ENCODE measurements around the gene PTPRD. TPM values are rescaled to one million over a fixed set of nuclear protein-coding genes. Genes with fewer than 3 reads are reported as not detected.
"Not testable (repeated sequence)": the region's sequence is repeated elsewhere in the genome, so short reads cannot be mapped to it uniquely, and the experiment has no call there.

Gene PTPRD
- total RNA-seq, 1 donor from 2014 or later = 75.7 TPM

- no peaks in the 10 kb centered on the region for H3K9me3 ChIP-seq (ENCODE audit: control insufficient read depth in 3 of 3, low read length in 3 of 3)
- no peak overlapping the region for H3K9ac ChIP-seq (ENCODE audit: low read depth in 1 of 3, low read length in 3 of 3)
- no peak overlapping the region for H3K27ac ChIP-seq (ENCODE audit: low read depth, low read length)
- no peaks in the 10 kb centered on the region for H3K36me3 ChIP-seq (ENCODE audit: control insufficient read depth in 3 of 3, insufficient read depth in 3 of 3, low read length in 3 of 3)
- H3K4me1 ChIP-seq (ENCODE audit: control insufficient read depth in 3 of 3, insufficient read depth in 3 of 3, low read length in 3 of 3) = no peaks in the 10 kb centered on the region
- no peak overlapping the region for H3K4me3 ChIP-seq (ENCODE audit: low read length in 3 of 3)
- H3K27me3 ChIP-seq (ENCODE audit: control insufficient read depth in 3 of 3, insufficient read depth in 3 of 3, low read length in 3 of 3) = no peaks in the 10 kb centered on the region
These were observed 1657.5 kb downstream of the PTPRD start for GRCh38 chr9:8955315-8955714.

GRCh38 chr9:8946461-8946860 lies 1666.3 kb downstream of the PTPRD start:
- Histone ChIP-seq H3K27me3 (ENCODE audit: control insufficient read depth in 3 of 3, insufficient read depth in 3 of 3, low read length in 3 of 3) (no peaks in the 10 kb centered on the region), H3K9me3 (ENCODE audit: control insufficient read depth in 3 of 3, low read length in 3 of 3) (no peaks in the 10 kb centered on the region), H3K36me3 (ENCODE audit: control insufficient read depth in 3 of 3, insufficient read depth in 3 of 3, low read length in 3 of 3) (no peaks in the 10 kb centered on the region), H3K9ac (ENCODE audit: low read depth in 1 of 3, low read length in 3 of 3) (no peak overlapping the region), H3K4me3 (ENCODE audit: low read length in 3 of 3) (no peak overlapping the region), H3K27ac (ENCODE audit: low read depth, low read length) (no peak overlapping the region), H3K4me1 (ENCODE audit: control insufficient read depth in 3 of 3, insufficient read depth in 3 of 3, low read length in 3 of 3) (no peaks in the 10 kb centered on the region)

- Histone ChIP-seq H3K4me3 (ENCODE audit: low read length in 3 of 3) (no peak overlapping the region), H3K36me3 (ENCODE audit: control insufficient read depth in 3 of 3, insufficient read depth in 3 of 3, low read length in 3 of 3) (no peaks in the 10 kb centered on the region), H3K27ac (ENCODE audit: low read depth, low read length) (no peak overlapping the region), H3K9me3 (ENCODE audit: control insufficient read depth in 3 of 3, low read length in 3 of 3) (no peaks in the 10 kb centered on the region), H3K9ac (ENCODE audit: low read depth in 1 of 3, low read length in 3 of 3) (no peak overlapping the region), H3K27me3 (ENCODE audit: control insufficient read depth in 3 of 3, insufficient read depth in 3 of 3, low read length in 3 of 3) (no peaks in the 10 kb centered on the region), H3K4me1 (ENCODE audit: control insufficient read depth in 3 of 3, insufficient read depth in 3 of 3, low read length in 3 of 3) (no peaks in the 10 kb centered on the region)
These were observed 1669.4 kb downstream of the PTPRD start for GRCh38 chr9:8943392-8943791.

- H3K36me3 ChIP-seq (ENCODE audit: control insufficient read depth in 3 of 3, insufficient read depth in 3 of 3, low read length in 3 of 3) = no peaks in the 10 kb centered on the region
- no peak overlapping the region for H3K4me3 ChIP-seq (ENCODE audit: low read length in 3 of 3)
- no peak overlapping the region for H3K27ac ChIP-seq (ENCODE audit: low read depth, low read length)
- H3K4me1 ChIP-seq (ENCODE audit: control insufficient read depth in 3 of 3, insufficient read depth in 3 of 3, low read length in 3 of 3) = no peaks in the 10 kb centered on the region
- H3K9ac ChIP-seq (ENCODE audit: low read depth in 1 of 3, low read length in 3 of 3) = no peak overlapping the region
- no peaks in the 10 kb centered on the region for H3K27me3 ChIP-seq (ENCODE audit: control insufficient read depth in 3 of 3, insufficient read depth in 3 of 3, low read length in 3 of 3)
- H3K9me3 ChIP-seq (ENCODE audit: control insufficient read depth in 3 of 3, low read length in 3 of 3) = no peaks in the 10 kb centered on the region
These were observed 1672.2 kb downstream of the PTPRD start for GRCh38 chr9:8940650-8941049.

- H3K36me3 ChIP-seq (ENCODE audit: control insufficient read depth in 3 of 3, insufficient read depth in 3 of 3, low read length in 3 of 3) = no peaks in the 10 kb centered on the region
These were observed 1686.3 kb downstream of the PTPRD start for GRCh38 chr9:8926461-8926860.

GRCh38 chr9:8924562-8924961 lies 1688.2 kb downstream of the PTPRD start:
- H3K9me3 ChIP-seq (ENCODE audit: control insufficient read depth in 3 of 3, low read length in 3 of 3) = no peaks in the 10 kb centered on the region
- H3K9ac ChIP-seq (ENCODE audit: low read depth in 1 of 3, low read length in 3 of 3) = no peak overlapping the region
- H3K4me3 ChIP-seq (ENCODE audit: low read length in 3 of 3) = no peak overlapping the region
- H3K27ac ChIP-seq (ENCODE audit: low read depth, low read length) = no peak overlapping the region
- no peaks in the 10 kb centered on the region for H3K4me1 ChIP-seq (ENCODE audit: control insufficient read depth in 3 of 3, insufficient read depth in 3 of 3, low read length in 3 of 3)
- no peaks in the 10 kb centered on the region for H3K27me3 ChIP-seq (ENCODE audit: control insufficient read depth in 3 of 3, insufficient read depth in 3 of 3, low read length in 3 of 3)
- no peaks in the 10 kb centered on the region for H3K36me3 ChIP-seq (ENCODE audit: control insufficient read depth in 3 of 3, insufficient read depth in 3 of 3, low read length in 3 of 3)

More at GRCh38 chr9:8926461-8926860, 1686.3 kb downstream of the PTPRD start:
- Histone ChIP-seq H3K27me3 (ENCODE audit: control insufficient read depth in 3 of 3, insufficient read depth in 3 of 3, low read length in 3 of 3) (no peaks in the 10 kb centered on the region), H3K4me1 (ENCODE audit: control insufficient read depth in 3 of 3, insufficient read depth in 3 of 3, low read length in 3 of 3) (no peaks in the 10 kb centered on the region), H3K4me3 (ENCODE audit: low read length in 3 of 3) (no peak overlapping the region), H3K9me3 (ENCODE audit: control insufficient read depth in 3 of 3, low read length in 3 of 3) (no peaks in the 10 kb centered on the region), H3K27ac (ENCODE audit: low read depth, low read length) (no peak overlapping the region), H3K9ac (ENCODE audit: low read depth in 1 of 3, low read length in 3 of 3) (no peak overlapping the region)

- H3K27ac ChIP-seq (ENCODE audit: low read depth, low read length); H3K27me3 ChIP-seq (ENCODE audit: control insufficient read depth in 3 of 3, insufficient read depth in 3 of 3, low read length in 3 of 3); H3K36me3 ChIP-seq (ENCODE audit: control insufficient read depth in 3 of 3, insufficient read depth in 3 of 3, low read length in 3 of 3); H3K9ac ChIP-seq (ENCODE audit: low read depth in 1 of 3, low read length in 3 of 3); H3K4me3 ChIP-seq (ENCODE audit: low read length in 3 of 3); H3K9me3 ChIP-seq (ENCODE audit: control insufficient read depth in 3 of 3, low read length in 3 of 3); H3K4me1 ChIP-seq (ENCODE audit: control insufficient read depth in 3 of 3, insufficient read depth in 3 of 3, low read length in 3 of 3): not testable (repeated sequence)
These were observed 1692.2 kb downstream of the PTPRD start for GRCh38 chr9:8920478-8921183.

GRCh38 chr9:8917956-8918739 lies 1694.7 kb downstream of the PTPRD start:
- Histone ChIP-seq H3K4me1 (ENCODE audit: control insufficient read depth in 3 of 3, insufficient read depth in 3 of 3, low read length in 3 of 3) (no peaks in the 10 kb centered on the region), H3K9me3 (ENCODE audit: control insufficient read depth in 3 of 3, low read length in 3 of 3) (no peaks in the 10 kb centered on the region), H3K27me3 (ENCODE audit: control insufficient read depth in 3 of 3, insufficient read depth in 3 of 3, low read length in 3 of 3) (no peaks in the 10 kb centered on the region), H3K9ac (ENCODE audit: low read depth in 1 of 3, low read length in 3 of 3) (no peak overlapping the region), H3K36me3 (ENCODE audit: control insufficient read depth in 3 of 3, insufficient read depth in 3 of 3, low read length in 3 of 3) (no peaks in the 10 kb centered on the region), H3K4me3 (ENCODE audit: low read length in 3 of 3) (no peak overlapping the region), H3K27ac (ENCODE audit: low read depth, low read length) (no peak overlapping the region)

GRCh38 chr9:8916771-8917170 lies 1696.0 kb downstream of the PTPRD start:
- H3K27me3 ChIP-seq (ENCODE audit: control insufficient read depth in 3 of 3, insufficient read depth in 3 of 3, low read length in 3 of 3) = no peaks in the 10 kb centered on the region
- no peak overlapping the region for H3K27ac ChIP-seq (ENCODE audit: low read depth, low read length)
- no peaks in the 10 kb centered on the region for H3K4me1 ChIP-seq (ENCODE audit: control insufficient read depth in 3 of 3, insufficient read depth in 3 of 3, low read length in 3 of 3)
- no peaks in the 10 kb centered on the region for H3K9me3 ChIP-seq (ENCODE audit: control insufficient read depth in 3 of 3, low read length in 3 of 3)
- H3K9ac ChIP-seq (ENCODE audit: low read depth in 1 of 3, low read length in 3 of 3) = no peak overlapping the region
- H3K4me3 ChIP-seq (ENCODE audit: low read length in 3 of 3) = no peak overlapping the region
- H3K36me3 ChIP-seq (ENCODE audit: control insufficient read depth in 3 of 3, insufficient read depth in 3 of 3, low read length in 3 of 3) = no peaks in the 10 kb centered on the region

GRCh38 chr9:8907868-8908267 lies 1704.9 kb downstream of the PTPRD start:
- no peak overlapping the region for H3K9ac ChIP-seq (ENCODE audit: low read depth in 1 of 3, low read length in 3 of 3)
- no peaks in the 10 kb centered on the region for H3K4me1 ChIP-seq (ENCODE audit: control insufficient read depth in 3 of 3, insufficient read depth in 3 of 3, low read length in 3 of 3)
- no peak overlapping the region for H3K27ac ChIP-seq (ENCODE audit: low read depth, low read length)
- H3K9me3 ChIP-seq (ENCODE audit: control insufficient read depth in 3 of 3, low read length in 3 of 3) = no peaks in the 10 kb centered on the region
- no peak overlapping the region for H3K4me3 ChIP-seq (ENCODE audit: low read length in 3 of 3)
- no peaks in the 10 kb centered on the region for H3K27me3 ChIP-seq (ENCODE audit: control insufficient read depth in 3 of 3, insufficient read depth in 3 of 3, low read length in 3 of 3)
- H3K36me3 ChIP-seq (ENCODE audit: control insufficient read depth in 3 of 3, insufficient read depth in 3 of 3, low read length in 3 of 3) = no peaks in the 10 kb centered on the region
